CD4-positive, alpha-beta T cell treated with Interleukin-17A for 4 hours (primary cell): ENCODE results near the gene HDAC4.

Experiments
- DNase-seq: peaks from one replicate; pipeline ENCODE4 v3.0.0-alpha.2; 2020; ENCODE audit warnings: mixed read lengths

Gene HDAC4

GRCh38 chr2:239000500-239001073, 400.2 kb downstream of the HDAC4 start:
- no peak for DNase-seq

GRCh38 chr2:239000089-239000488, 400.7 kb downstream of the HDAC4 start:
- no peak for DNase-seq

GRCh38 chr2:238999291-238999741, 401.5 kb downstream of the HDAC4 start:
- DNase-seq, result no peak

- no peak for DNase-seq
These were observed 402.0 kb downstream of the HDAC4 start for GRCh38 chr2:238998801-238999200.
